DND-41 (cell line): ENCODE results near the gene LSR.
"Not testable (repeated sequence)": the region's sequence is repeated elsewhere in the genome, so short reads cannot be mapped to it uniquely, and the experiment has no call there.

ENCODE experiments used
- ATAC-seq: fragments of 200-7000 bp; cut with Tn5 transposase; 3 replicates; pipeline ENCODE4 v1.9.1; 2021; ENCODE audit warnings: low read depth; ENCODE audit not compliant: insufficient read depth
- DNase-seq: peaks from one replicate; pipeline ENCODE4 v3.0.0-alpha.2; 2020
- H2AFZ ChIP-seq: 2 replicates; pipeline ENCODE4 v1.6.0; 2012; ENCODE audit warnings: low read depth, low read length
- H3K27ac ChIP-seq: 2 replicates; pipeline ENCODE4 v1.5.1; 2012; ENCODE audit warnings: low read length, inconsistent platforms
- H3K27me3 ChIP-seq: fragments of 200-600 bp; sonication (generic); 2 replicates; pipeline ENCODE4 v1.6.0; 2012; ENCODE audit warnings: low read length, mild to moderate bottlenecking, inconsistent platforms; ENCODE audit not compliant: insufficient read depth, poor library complexity
- H3K36me3 ChIP-seq: 2 replicates; pipeline ENCODE4 v1.5.1; 2012; ENCODE audit warnings: low read length, inconsistent platforms; ENCODE audit not compliant: insufficient read depth
- H3K4me1 ChIP-seq: 2 replicates; pipeline ENCODE4 v1.5.1; 2012; ENCODE audit warnings: mild to moderate bottlenecking, low read length; ENCODE audit not compliant: insufficient read depth
- H3K4me2 ChIP-seq: 2 replicates; pipeline ENCODE4 v1.6.0; 2012; ENCODE audit warnings: mild to moderate bottlenecking, moderate library complexity, low read length, inconsistent platforms; ENCODE audit not compliant: insufficient read depth
- H3K4me3 ChIP-seq, 2 experiments: fragments of 200-600 bp in 1 of 2; shearing (Covaris generic) in 1 of 2; 2 replicates each; pipeline ENCODE4 v1.5.1; 2012 to 2016; ENCODE audit warnings: inconsistent platforms in 2 of 2, low read length in 2 of 2, mild to moderate bottlenecking in 2 of 2, low read depth in 1 of 2, moderate library complexity in 1 of 2
- H3K79me2 ChIP-seq: 2 replicates; pipeline ENCODE4 v1.6.0; 2012; ENCODE audit warnings: low read length, inconsistent platforms; ENCODE audit not compliant: insufficient read depth
- H3K9ac ChIP-seq: 2 replicates; pipeline ENCODE4 v1.6.0; 2012; ENCODE audit warnings: low read depth, mild to moderate bottlenecking, inconsistent platforms, low read length, moderate library complexity
- H3K9me3 ChIP-seq: 2 replicates; pipeline ENCODE4 v1.5.1; 2012; ENCODE audit warnings: low read length, moderate library complexity, mild to moderate bottlenecking, inconsistent platforms; ENCODE audit not compliant: insufficient read depth, severe bottlenecking
- H4K20me1 ChIP-seq: 2 replicates; pipeline ENCODE4 v1.6.0; 2012; ENCODE audit warnings: low read length; ENCODE audit not compliant: insufficient read depth
- CTCF ChIP-seq: IDR thresholded peaks from 2 replicates; pipeline ENCODE4 v1.5.1; 2012; ENCODE audit warnings: borderline replicate concordance, low read length, moderate library complexity, mild to moderate bottlenecking; ENCODE audit not compliant: poor library complexity, severe bottlenecking; ENCODE audit errors: extremely low read depth
- EZH2 ChIP-seq: IDR thresholded peaks from 3 replicates; pipeline ENCODE4 v1.6.1; 2012; ENCODE audit warnings: borderline replicate concordance, low read depth, mild to moderate bottlenecking, moderate library complexity, low read length, inconsistent platforms; ENCODE audit not compliant: severe bottlenecking

The LSR gene

DNA sequence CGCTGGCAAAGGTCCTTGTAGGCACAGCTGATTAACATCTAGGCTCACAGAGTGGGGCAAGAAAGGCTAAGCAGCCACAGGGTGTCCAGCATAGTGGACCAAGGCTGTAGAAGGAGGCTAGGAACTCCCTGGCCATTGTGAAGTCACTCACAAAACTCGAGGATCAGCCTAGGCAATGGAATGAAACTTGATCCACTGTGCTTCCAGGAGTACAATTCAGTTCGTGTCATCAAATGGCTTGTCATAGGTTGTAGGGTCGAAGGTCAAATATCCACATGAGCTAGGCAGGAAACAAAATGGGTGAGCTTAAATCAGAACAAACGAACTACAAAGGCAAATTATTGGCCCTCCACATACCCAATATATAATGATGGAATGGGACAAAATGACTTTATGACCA, 15.9 kb upstream of the LSR start:
- Histone ChIP-seq H4K20me1 (no peaks in the 10 kb centered on the region), H3K79me2 (no peaks in the 10 kb centered on the region), H2AFZ (no peak overlapping the region), H3K27me3 (no peaks in the 10 kb centered on the region), H3K4me3 (no peak overlapping the region), H3K9ac (no peak overlapping the region), H3K4me2 (no peak overlapping the region), H3K36me3 (no peaks in the 10 kb centered on the region), H3K27ac (no peak overlapping the region), H3K4me1 (no peaks in the 10 kb centered on the region), H3K9me3 (no peaks in the 10 kb centered on the region)
- DNase-seq, result no peak
- no peak for ATAC-seq
- TF ChIP-seq EZH2, result no peak
- TF ChIP-seq CTCF, result no peak

- Histone ChIP-seq H3K4me2 (no peak overlapping the region), H3K27me3 (no peaks in the 10 kb centered on the region), H3K9me3 (no peaks in the 10 kb centered on the region), H4K20me1 (no peaks in the 10 kb centered on the region), H3K27ac (no peak overlapping the region), H3K9ac (no peak overlapping the region), H2AFZ (no peak overlapping the region), H3K36me3 (no peaks in the 10 kb centered on the region), H3K4me1 (no peaks in the 10 kb centered on the region), H3K79me2 (no peaks in the 10 kb centered on the region), H3K4me3 (no peak overlapping the region)
- ATAC-seq (no peak), DNase-seq (no peak)
- TF ChIP-seq CTCF, result peak; percentile 37
- TF ChIP-seq EZH2, result no peak
Observed at GRCh38 chr19:35236638-35237400, 12.0 kb upstream of the LSR start.

DNA sequence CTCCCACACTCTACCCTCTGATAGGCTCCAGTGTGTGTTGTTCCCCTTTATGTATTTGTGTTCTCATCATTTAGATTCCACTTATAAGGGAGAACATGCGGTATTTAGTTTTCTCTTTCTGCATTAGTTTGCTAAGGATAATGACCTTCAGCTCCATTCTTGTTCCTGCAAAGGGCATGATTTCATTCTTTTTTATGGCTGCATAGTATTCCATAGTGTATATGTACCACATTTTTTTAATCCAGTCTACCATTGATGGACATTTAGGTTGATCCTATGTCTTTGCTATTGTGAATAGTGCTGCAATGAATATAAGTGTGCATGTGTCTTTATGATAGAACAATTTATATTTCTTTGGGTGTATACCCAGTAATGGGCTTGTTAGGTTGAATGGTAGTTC, 9.2 kb upstream of the LSR start:
- H3K4me1 ChIP-seq, H3K27ac ChIP-seq, H3K4me2 ChIP-seq, H3K4me3 ChIP-seq, H2AFZ ChIP-seq, H4K20me1 ChIP-seq, H3K36me3 ChIP-seq, DNase-seq, H3K9me3 ChIP-seq, H3K27me3 ChIP-seq, ATAC-seq, H3K9ac ChIP-seq, H3K79me2 ChIP-seq: not testable (repeated sequence)

GRCh38 chr19:35240327-35240726, 8.5 kb upstream of the LSR start:
- H3K4me2 ChIP-seq, result no peak overlapping the region
- H3K9ac ChIP-seq, result no peak overlapping the region
- TF ChIP-seq EZH2 (no peak), CTCF (no peak)
- H3K4me1 ChIP-seq, result no peaks in the 10 kb centered on the region
- ATAC-seq (no peak), DNase-seq (no peak)
- H3K9me3 ChIP-seq, result no peaks in the 10 kb centered on the region
- no peak overlapping the region for H3K4me3 ChIP-seq
- no peak overlapping the region for H2AFZ ChIP-seq
- no peaks in the 10 kb centered on the region for H3K79me2 ChIP-seq
- H4K20me1 ChIP-seq, result no peaks in the 10 kb centered on the region
- H3K36me3 ChIP-seq, result no peaks in the 10 kb centered on the region
- H3K27ac ChIP-seq, result no peak overlapping the region
- H3K27me3 ChIP-seq, result peaks cover 2% of the 10 kb centered on the region
